Spleen (tissue), 11 donors: ENCODE results near the gene ZCCHC8. TPM values are rescaled to one million over a fixed set of nuclear protein-coding genes. Genes with fewer than 3 reads are reported as not detected.

Source experiments
- DNase-seq: peaks from one replicate; pipeline ENCODE4 v3.0.0-alpha.2; 2020
- H3K27ac ChIP-seq, 8 donors: fragments of 200-600 bp; sonication (generic) in 7 of 8; 1 replicate in 4 of 8; 2 replicates in 4 of 8; pipeline versions ENCODE4 v1.5.0 to v1.8.0; 2016 to 2021; ENCODE audit warnings: inconsistent platforms in 4 of 8, mild to moderate bottlenecking in 4 of 8, moderate library complexity in 1 of 8
- H3K27me3 ChIP-seq, 7 donors: fragments of 200-600 bp; sonication (generic) in 6 of 7; replicated peaks in 1 of 7; 1 replicate in 4 of 7; 2 replicates in 3 of 7; pipeline versions ENCODE4 v1.5.0 to v1.8.0; 2016 to 2021; ENCODE audit warnings: inconsistent platforms in 3 of 7, mild to moderate bottlenecking in 1 of 7
- H3K36me3 ChIP-seq, 6 donors: fragments of 200-600 bp; sonication (generic) in 5 of 6; 1 replicate in 4 of 6; 2 replicates in 2 of 6; pipeline versions ENCODE4 v1.5.0 to v1.8.0; 2016 to 2021; ENCODE audit warnings: inconsistent platforms in 2 of 6
- H3K4me1 ChIP-seq, 6 donors: fragments of 200-600 bp; sonication (generic) in 5 of 6; 1 replicate in 3 of 6; 2 replicates in 3 of 6; pipeline versions ENCODE4 v1.5.0 to v1.8.0; 2016 to 2021; ENCODE audit warnings: inconsistent platforms in 3 of 6
- H3K4me3 ChIP-seq, 8 donors: fragments of 200-600 bp; sonication (generic) in 7 of 8; 1 replicate in 4 of 8; 2 replicates in 4 of 8; pipeline versions ENCODE4 v1.5.0 to v1.8.0; 2016 to 2021; ENCODE audit warnings: inconsistent platforms in 4 of 8, mild to moderate bottlenecking in 4 of 8, moderate library complexity in 2 of 8
- H3K9me3 ChIP-seq, 8 donors: fragments of 200-600 bp; sonication (generic) in 7 of 8; 1 replicate in 4 of 8; 2 replicates in 4 of 8; pipeline versions ENCODE4 v1.5.0 to v1.8.0; 2016 to 2021; ENCODE audit warnings: inconsistent platforms in 4 of 8
- POLR2A ChIP-seq, 3 donors: fragments of 450-650 bp; IDR thresholded peaks; one replicate each; pipeline ENCODE4 v1.5.1; 2017; ENCODE audit warnings: antibody characterized with exemption in 3 of 3, mild to moderate bottlenecking in 1 of 3
- POLR2AphosphoS5 ChIP-seq, 3 donors: sonication (generic); formaldehyde crosslinking; IDR thresholded peaks; one replicate each; pipeline ENCODE4 v1.5.1; 2017; ENCODE audit warnings: antibody characterized with exemption in 3 of 3
- WGBS, 5 donors: extraction: QIAGEN DNeasy Blood & Tissue Kit in 3 of 5; methylation state at CpG; one replicate each; pipeline versions ENCODE4 v1.1.5 to v1.1.7; 2013 to 2018; 5-methylcytosine and 5-hydroxymethylcytosine counted together
- intact Hi-C: fragments of 100-400 bp; cut with DNase I; formaldehyde crosslinking; loops from one replicate; pipeline ENCODE4 v1.15.0; 2023; ENCODE audit warnings: low total_unique reads
- polyA plus RNA-seq, 3 donors: library from polyadenylated mRNA; stranded (reverse); fragments of 200-250 nt; gene quantifications; one replicate each; pipeline ENCODE4 v1.2.1, GENCODE V29; 2013
- total RNA-seq, 7 donors: library from RNA; depleted of rRNA in 3 of 7; stranded (reverse); fragments of >200 nt in 3 of 7; fragmentation: NEBNext Ultra II Directional in 4 of 7; extraction: Animal tissue kit (Norgen Biotek cat#: 25700) in 4 of 7; gene quantifications; one replicate each; pipeline versions ENCODE4 v1.1.0 to v1.2.1, GENCODE V29; 2016 to 2021
- TF ChIP-seq, protein P1 (sequence below), 11 experiments: fragments of 200-600 bp in 7 of 11; fragments of 450-650 bp in 4 of 11; sonication (generic) in 4 of 11; IDR thresholded peaks in 8 of 11; conservative IDR thresholded peaks in 3 of 11; 1 replicate in 7 of 11; 2 replicates in 4 of 11; pipeline versions ENCODE4 v1.4.0 to v1.8.0; 2016 to 2021; ENCODE audit warnings: antibody characterized with exemption in 11 of 11, inconsistent platforms in 4 of 11, mild to moderate bottlenecking in 1 of 11
- donor health status: healthy with polysubstance abuse.
- donor health status: DM: no; HTN: no; CAD: no; lungs with moderate emphysema.
- donor health status: DM: no; HTN: no; CAD: no.
- donor health status: Bipolar disorder and iron deficiency.
- donor health status: healthy.
- donor health status: DM: no; HTN: no; CAD: no.
- donor health status: DM: yes; HTN: yes; CAD: no.

ZCCHC8 gene
- total and polyA plus RNA-seq, 10 donors, result 20.6 to 37.1 (median 29.4) TPM

- Histone ChIP-seq H3K4me3 (no peak overlapping the region), H3K27ac (no peak overlapping the region), H3K27me3 (no peaks in the 10 kb centered on the region), H3K36me3 (peaks cover 17 to 98% (median 87%) of the 10 kb centered on the region in 6 donors), H3K9me3 (no peaks in the 10 kb centered on the region), H3K4me1 (peaks cover 19 to 75% (median 41%) of the 10 kb centered on the region in 6 donors)
- WGBS, 5 donors, result 95 to 100% (median 98%) methylated on average over 1 of the region's 1 CpG
- intact Hi-C loops, result no loop called here
- TF ChIP-seq, protein P1, sequence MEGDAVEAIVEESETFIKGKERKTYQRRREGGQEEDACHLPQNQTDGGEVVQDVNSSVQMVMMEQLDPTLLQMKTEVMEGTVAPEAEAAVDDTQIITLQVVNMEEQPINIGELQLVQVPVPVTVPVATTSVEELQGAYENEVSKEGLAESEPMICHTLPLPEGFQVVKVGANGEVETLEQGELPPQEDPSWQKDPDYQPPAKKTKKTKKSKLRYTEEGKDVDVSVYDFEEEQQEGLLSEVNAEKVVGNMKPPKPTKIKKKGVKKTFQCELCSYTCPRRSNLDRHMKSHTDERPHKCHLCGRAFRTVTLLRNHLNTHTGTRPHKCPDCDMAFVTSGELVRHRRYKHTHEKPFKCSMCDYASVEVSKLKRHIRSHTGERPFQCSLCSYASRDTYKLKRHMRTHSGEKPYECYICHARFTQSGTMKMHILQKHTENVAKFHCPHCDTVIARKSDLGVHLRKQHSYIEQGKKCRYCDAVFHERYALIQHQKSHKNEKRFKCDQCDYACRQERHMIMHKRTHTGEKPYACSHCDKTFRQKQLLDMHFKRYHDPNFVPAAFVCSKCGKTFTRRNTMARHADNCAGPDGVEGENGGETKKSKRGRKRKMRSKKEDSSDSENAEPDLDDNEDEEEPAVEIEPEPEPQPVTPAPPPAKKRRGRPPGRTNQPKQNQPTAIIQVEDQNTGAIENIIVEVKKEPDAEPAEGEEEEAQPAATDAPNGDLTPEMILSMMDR (IDR thresholded peaks at IDR 0.05 in 8 of 11, conservative IDR thresholded peaks at IDR 0.05 in 3 of 11), result no peak
- no peak for TF ChIP-seq POLR2A (IDR thresholded peaks at IDR 0.05)
- TF ChIP-seq POLR2AphosphoS5 (IDR thresholded peaks at IDR 0.05), result no peak
- DNase-seq, result no peak
Measured at GRCh38 chr12:122518908-122519307, 18.2 kb upstream of the ZCCHC8 start.

- DNase-seq, result no peak
- WGBS, 5 donors, result 66 to 81% (median 78%) methylated on average over 4 to 5 of the region's 5 CpGs
- Histone ChIP-seq H3K27me3 (no peaks in the 10 kb centered on the region), H3K4me1 (peaks cover 12 to 73% (median 30%) of the 10 kb centered on the region in 6 donors), H3K9me3 (no peaks in the 10 kb centered on the region), H3K4me3 (no peak overlapping the region), H3K27ac (no peak overlapping the region), H3K36me3 (peaks cover 17 to 100% (median 97%) of the 10 kb centered on the region in 6 donors)
- no peak for TF ChIP-seq POLR2A (IDR thresholded peaks at IDR 0.05)
- TF ChIP-seq, protein P1 (IDR thresholded peaks at IDR 0.05 in 8 of 11, conservative IDR thresholded peaks at IDR 0.05 in 3 of 11), result no peak
- peak in 1 of 3 donors; percentile 21 for TF ChIP-seq POLR2AphosphoS5 (IDR thresholded peaks at IDR 0.05)
- intact Hi-C loops, result no loop called here
Measured at GRCh38 chr12:122517877-122518276, 17.1 kb upstream of the ZCCHC8 start.

DNA sequence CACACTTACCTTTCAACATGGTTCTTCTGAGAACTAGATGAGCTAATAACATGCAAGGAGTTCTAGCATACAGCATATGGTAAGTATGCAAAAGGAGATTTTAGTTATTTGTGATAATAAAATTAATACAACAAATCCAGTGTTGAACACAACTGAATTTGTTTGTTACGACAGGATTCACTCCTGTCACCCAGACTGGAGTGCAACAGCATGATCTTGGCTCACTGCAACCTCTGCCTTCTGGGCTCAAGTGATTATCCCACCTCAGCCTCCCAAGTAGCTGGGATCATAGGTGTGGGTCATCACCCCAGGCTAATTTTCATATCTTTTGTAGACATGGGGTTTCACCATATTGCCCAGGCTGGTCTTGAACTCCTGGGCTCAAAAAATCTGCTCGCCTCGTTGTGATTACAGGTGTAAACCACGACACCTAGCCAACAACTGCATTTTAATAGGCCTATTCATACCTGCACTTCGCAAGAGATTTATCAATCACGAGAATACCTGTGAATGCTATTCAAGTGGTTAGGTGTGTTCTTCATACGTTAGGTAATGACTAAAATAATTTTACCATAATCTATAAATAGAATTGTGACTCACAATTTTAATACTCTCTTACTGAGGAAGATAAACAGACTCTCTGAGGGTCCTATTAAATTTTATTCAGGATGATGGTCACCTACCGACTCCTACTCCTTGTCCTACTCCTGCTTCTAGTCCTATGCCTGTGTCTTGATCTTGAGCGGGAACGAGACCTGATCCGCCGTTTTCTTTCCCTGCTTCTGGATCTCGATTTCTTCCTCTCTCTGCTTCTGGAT lies 16.0 kb upstream of the ZCCHC8 start:
- no peaks in the 10 kb centered on the region for H3K27me3 ChIP-seq
- intact Hi-C loops, result no loop called here
- H3K36me3 ChIP-seq, result peaks cover 14 to 100% (median 100%) of the 10 kb centered on the region in 6 donors
- 87 to 94% (median 90%) methylated on average over 13 of the region's 13 CpGs for WGBS, 5 donors
- H3K27ac ChIP-seq, result no peak overlapping the region
- peaks cover under 1 to 62% (median 19%) of the 10 kb centered on the region in 6 donors for H3K4me1 ChIP-seq
- no peak overlapping the region for H3K4me3 ChIP-seq
- DNase-seq, result no peak
- TF ChIP-seq POLR2AphosphoS5 (IDR thresholded peaks at IDR 0.05), result no peak
- TF ChIP-seq, protein P1 (IDR thresholded peaks at IDR 0.05 in 8 of 11, conservative IDR thresholded peaks at IDR 0.05 in 3 of 11), result no peak
- no peak for TF ChIP-seq POLR2A (IDR thresholded peaks at IDR 0.05)
- H3K9me3 ChIP-seq, result no peaks in the 10 kb centered on the region

DNA sequence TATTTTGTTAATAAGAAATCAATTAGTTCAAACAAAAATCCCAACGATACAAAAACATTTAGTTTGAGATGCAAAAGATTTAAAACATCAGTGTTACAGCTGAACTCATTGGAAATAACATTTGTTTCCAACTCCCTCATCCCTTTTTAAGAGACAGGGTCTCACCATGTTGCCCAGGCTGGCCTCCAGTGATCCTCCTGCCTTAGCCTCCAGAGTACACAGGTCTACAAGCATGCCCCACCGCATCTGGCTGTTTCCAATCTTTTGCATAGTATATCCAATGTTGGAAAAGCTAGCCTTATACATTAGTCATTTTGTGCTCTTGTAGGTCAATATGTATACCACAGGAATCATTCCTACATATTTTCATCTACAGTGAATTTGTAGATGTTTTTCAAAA lies 14.5 kb upstream of the ZCCHC8 start:
- no peaks in the 10 kb centered on the region for H3K9me3 ChIP-seq
- H3K36me3 ChIP-seq, result peaks cover 14 to 100% (median 100%) of the 10 kb centered on the region in 6 donors
- no peak for DNase-seq
- H3K4me3 ChIP-seq, result no peak overlapping the region
- H3K4me1 ChIP-seq, result peaks cover 0 to 51% (median 16%) of the 10 kb centered on the region in 6 donors
- no peaks in the 10 kb centered on the region for H3K27me3 ChIP-seq
- TF ChIP-seq, protein P1 (IDR thresholded peaks at IDR 0.05 in 8 of 11, conservative IDR thresholded peaks at IDR 0.05 in 3 of 11), result no peak
- no peak for TF ChIP-seq POLR2AphosphoS5 (IDR thresholded peaks at IDR 0.05)
- TF ChIP-seq POLR2A (IDR thresholded peaks at IDR 0.05), result no peak
- 93 to 100% (median 99%) methylated on average over 2 of the region's 2 CpGs for WGBS, 5 donors
- H3K27ac ChIP-seq, result no peak overlapping the region
- intact Hi-C loops, result no loop called here
